Measurements from ENCODE around the gene SLC2A9. TPM values are rescaled to one million over a fixed set of nuclear protein-coding genes. Genes with fewer than 3 reads are reported as not detected.

SLC2A9 gene
- total RNA-seq, 2 donors from 2014 or later, result 9.1 to 17.5 TPM

- Histone ChIP-seq H3K4me1 (ENCODE audit: control insufficient read depth in 1 of 2, low read depth in 2 of 2) (no peaks in the 10 kb centered on the region), H3K4me3 (no peak overlapping the region), H3K36me3 (no peaks in the 10 kb centered on the region), H3K9me3 (no peaks in the 10 kb centered on the region), H3K27me3 (replicated peaks; ENCODE audit: insufficient read depth) (no peaks in the 10 kb centered on the region), H3K27ac (no peak overlapping the region)
- DNase-seq (ENCODE audit: low spot score) (no peak), ATAC-seq (ENCODE audit: insufficient number of reproducible peaks, low FRiP score, low read depth) (no peak)
- TF ChIP-seq CTCF (IDR thresholded peaks at IDR 0.05), result no peak
These were observed 50.8 kb downstream of the SLC2A9 start for GRCh38 chr4:9970399-9971011.

GRCh38 chr4:9969526-9970398 lies 51.5 kb downstream of the SLC2A9 start:
- TF ChIP-seq CTCF (IDR thresholded peaks at IDR 0.05), result no peak
- H3K4me3 ChIP-seq, result no peak overlapping the region
- no peak overlapping the region for H3K27ac ChIP-seq
- H3K36me3 ChIP-seq, result no peaks in the 10 kb centered on the region
- ATAC-seq (ENCODE audit: insufficient number of reproducible peaks, low FRiP score, low read depth), result no peak
- H3K9me3 ChIP-seq, result no peaks in the 10 kb centered on the region
- no peaks in the 10 kb centered on the region for H3K27me3 ChIP-seq (replicated peaks; ENCODE audit: insufficient read depth)
- no peaks in the 10 kb centered on the region for H3K4me1 ChIP-seq (ENCODE audit: control insufficient read depth in 1 of 2, low read depth in 2 of 2)
- no peak for DNase-seq (ENCODE audit: low spot score)

- DNase-seq (ENCODE audit: low spot score) (no peak), ATAC-seq (ENCODE audit: insufficient number of reproducible peaks, low FRiP score, low read depth) (no peak)
- Histone ChIP-seq H3K4me3 (no peak overlapping the region), H3K27ac (no peak overlapping the region), H3K27me3 (replicated peaks; ENCODE audit: insufficient read depth) (no peaks in the 10 kb centered on the region), H3K36me3 (no peaks in the 10 kb centered on the region), H3K9me3 (no peaks in the 10 kb centered on the region), H3K4me1 (ENCODE audit: control insufficient read depth in 1 of 2, low read depth in 2 of 2) (no peaks in the 10 kb centered on the region)
- TF ChIP-seq CTCF (IDR thresholded peaks at IDR 0.05), result no peak
These were observed 52.8 kb downstream of the SLC2A9 start for GRCh38 chr4:9968472-9968871.

- Histone ChIP-seq H3K36me3 (no peaks in the 10 kb centered on the region), H3K9me3 (no peaks in the 10 kb centered on the region), H3K27me3 (replicated peaks; ENCODE audit: insufficient read depth) (no peaks in the 10 kb centered on the region), H3K4me3 (no peak overlapping the region), H3K4me1 (ENCODE audit: control insufficient read depth in 1 of 2, low read depth in 2 of 2) (no peaks in the 10 kb centered on the region), H3K27ac (no peak overlapping the region)
- ATAC-seq (ENCODE audit: insufficient number of reproducible peaks, low FRiP score, low read depth) (no peak), DNase-seq (ENCODE audit: low spot score) (no peak)
- no peak for TF ChIP-seq CTCF (IDR thresholded peaks at IDR 0.05)
These were observed 56.4 kb downstream of the SLC2A9 start for GRCh38 chr4:9964879-9965278.

GRCh38 chr4:9963328-9963727 lies 58.0 kb downstream of the SLC2A9 start:
- DNase-seq (ENCODE audit: low spot score) (no peak), ATAC-seq (ENCODE audit: insufficient number of reproducible peaks, low FRiP score, low read depth) (no peak)
- H3K27me3 ChIP-seq (replicated peaks; ENCODE audit: insufficient read depth), result no peaks in the 10 kb centered on the region
- H3K27ac ChIP-seq, result no peak overlapping the region
- H3K4me1 ChIP-seq (ENCODE audit: control insufficient read depth in 1 of 2, low read depth in 2 of 2), result no peaks in the 10 kb centered on the region
- H3K4me3 ChIP-seq, result no peak overlapping the region
- H3K9me3 ChIP-seq, result no peaks in the 10 kb centered on the region
- no peaks in the 10 kb centered on the region for H3K36me3 ChIP-seq
- TF ChIP-seq CTCF (IDR thresholded peaks at IDR 0.05), result no peak

Measured in thoracic aorta (tissue), 2 donors.